Limb (tissue), 2 donors: ENCODE results near the gene COL28A1.

Source experiments
- DNase-seq, 2 donors: peaks; one replicate each; pipeline ENCODE4 v3.0.0-alpha.2; 2016; ENCODE audit errors: extremely low spot score in 2 of 2

COL28A1 gene

DNA sequence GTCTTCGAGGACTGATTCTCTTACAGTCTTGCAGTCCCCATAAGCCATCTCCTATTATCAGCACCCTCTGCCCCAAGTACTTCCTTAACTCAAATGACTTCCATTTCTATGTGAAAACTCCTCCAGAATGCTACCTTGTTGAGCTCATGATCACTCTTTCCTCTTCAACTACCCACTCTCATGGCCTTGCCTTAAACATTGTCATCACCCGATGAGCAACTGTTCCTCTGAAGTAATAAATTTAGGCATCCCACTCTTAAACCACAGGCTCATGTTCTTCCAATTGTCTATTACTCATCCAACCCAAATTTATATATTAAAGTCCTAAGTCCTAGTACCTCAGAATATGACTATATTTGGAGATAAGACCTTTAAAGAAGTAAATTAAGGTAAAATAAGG lies 200.5 kb downstream of the COL28A1 start:
- DNase-seq, result no peak

GRCh38 chr7:7333610-7334009 lies 202.1 kb downstream of the COL28A1 start:
- DNase-seq, result no peak

DNA sequence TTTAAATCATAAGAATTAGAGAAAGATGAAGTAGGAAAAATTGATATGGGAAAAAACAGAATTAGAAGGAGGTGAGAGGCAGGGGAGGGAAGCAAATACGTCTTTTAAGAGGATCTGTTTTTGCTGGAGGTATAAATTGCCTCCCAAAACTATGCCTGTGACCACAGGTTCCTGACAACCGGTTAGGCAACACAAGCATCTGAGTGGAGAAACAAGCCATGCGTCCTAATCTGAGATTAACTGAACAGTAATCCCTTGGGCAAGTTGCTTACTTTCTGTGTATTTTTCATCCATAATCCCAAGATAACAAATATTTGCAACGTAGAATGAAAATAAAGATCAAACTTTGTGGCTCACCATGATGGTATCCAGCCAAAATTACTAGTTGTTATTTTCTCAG lies 204.2 kb downstream of the COL28A1 start:
- no peak for DNase-seq

DNA sequence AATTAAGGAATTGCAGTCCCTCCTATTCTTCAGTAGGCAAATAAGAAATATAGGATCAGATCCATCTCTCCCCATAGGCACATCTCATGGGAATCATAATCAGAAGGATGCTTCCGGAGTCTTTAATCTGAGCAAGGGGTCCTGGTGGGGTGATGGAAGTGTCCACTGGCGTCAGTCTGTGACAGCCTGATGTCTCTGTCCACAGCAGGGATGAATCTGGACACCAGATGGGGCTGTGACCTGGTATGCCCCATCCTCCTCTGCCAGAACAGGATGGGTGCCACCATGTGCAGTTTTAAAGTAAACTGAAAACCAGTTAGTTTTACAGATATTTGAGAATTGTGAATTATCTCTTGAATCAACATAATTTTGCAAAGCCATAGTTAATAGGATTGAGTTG lies 204.7 kb downstream of the COL28A1 start:
- DNase-seq, result no peak

GRCh38 chr7:7329326-7329725 lies 206.3 kb downstream of the COL28A1 start:
- DNase-seq, result peak; percentile 43 to 54

DNA sequence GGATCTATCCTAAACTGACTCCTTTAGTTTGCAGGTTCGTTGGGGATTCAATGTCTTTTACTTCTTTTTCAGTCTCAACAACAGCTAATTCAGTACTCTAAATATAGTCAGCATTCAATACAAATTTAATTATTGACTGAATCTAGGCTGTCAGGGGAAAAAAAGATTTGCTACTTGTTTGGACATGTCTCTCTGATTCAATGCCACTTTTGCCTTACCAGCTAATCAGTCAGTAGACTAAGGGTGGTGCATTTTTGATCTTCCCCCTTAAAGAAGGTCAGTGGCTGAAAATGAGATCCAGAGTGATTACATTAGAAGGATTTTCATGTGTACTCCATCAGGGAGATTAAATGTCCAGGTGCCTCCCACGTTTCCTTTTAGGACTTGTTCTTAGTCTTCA lies 208.2 kb downstream of the COL28A1 start:
- no peak for DNase-seq

GRCh38 chr7:7324698-7325097 lies 211.0 kb downstream of the COL28A1 start:
- DNase-seq, result no peak

- no peak for DNase-seq
Observed at GRCh38 chr7:7323921-7324320, 211.8 kb downstream of the COL28A1 start.

DNA sequence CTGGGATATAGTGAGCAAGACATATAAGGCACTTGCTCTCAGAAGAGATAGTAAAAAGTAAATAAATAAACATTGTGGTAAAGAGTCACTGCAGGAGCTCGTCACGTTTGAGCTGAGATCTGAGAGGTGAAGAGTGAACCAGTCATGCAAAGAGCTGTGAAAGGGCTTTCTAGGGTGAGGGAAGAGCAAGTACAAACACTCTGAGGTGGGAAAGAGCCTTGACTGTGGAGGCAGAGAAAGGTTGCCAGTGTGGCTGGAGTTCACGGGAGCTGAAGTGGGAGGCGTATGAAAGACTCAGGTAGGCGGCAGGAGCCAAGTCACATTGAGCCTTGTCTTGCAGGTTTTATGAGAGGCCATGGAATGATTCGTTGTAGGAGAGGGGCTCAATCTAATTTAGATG lies 212.3 kb downstream of the COL28A1 start:
- DNase-seq, result no peak

DNA sequence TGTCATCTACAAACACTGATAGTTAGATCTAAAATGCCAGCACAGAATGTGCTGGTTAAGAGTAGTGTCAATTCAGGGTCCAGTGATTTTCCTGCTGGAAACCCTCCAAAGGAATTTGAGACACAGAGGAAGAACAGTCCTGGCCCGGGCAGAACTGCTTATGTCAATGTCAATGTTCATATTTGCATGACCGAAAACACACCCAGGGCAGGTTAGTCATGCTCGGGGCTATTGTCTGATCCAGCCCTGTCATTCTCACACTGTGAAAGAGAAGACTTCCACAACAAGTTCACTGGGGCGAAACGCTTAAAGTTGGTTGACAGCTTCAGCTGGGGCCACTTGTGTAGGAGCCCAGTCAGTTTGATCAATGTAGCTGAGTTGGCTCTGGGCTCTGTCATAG lies 214.0 kb downstream of the COL28A1 start:
- no peak for DNase-seq

DNA sequence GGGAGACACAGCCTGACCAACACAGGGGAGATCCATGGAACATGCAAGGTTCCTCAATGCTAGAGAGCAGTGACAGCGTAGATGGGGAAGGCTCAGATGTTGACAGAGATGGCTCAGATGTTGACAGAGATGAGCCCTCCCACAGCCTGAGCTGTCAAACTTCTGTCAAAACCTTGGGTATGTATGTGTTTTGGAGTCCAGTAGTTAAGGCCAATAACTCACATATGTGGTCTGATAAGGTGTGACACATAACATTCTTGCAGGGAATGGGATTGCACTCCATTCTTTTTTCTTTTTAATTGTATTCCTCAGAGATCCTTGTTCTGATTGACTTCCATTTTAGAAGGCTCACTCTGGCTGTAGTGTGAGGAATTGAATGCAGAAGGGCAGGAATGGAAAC lies 217.1 kb downstream of the COL28A1 start:
- no peak for DNase-seq

- no peak for DNase-seq
Observed at GRCh38 chr7:7317850-7318249, 217.8 kb downstream of the COL28A1 start.

GRCh38 chr7:7315851-7316250 lies 219.8 kb downstream of the COL28A1 start:
- DNase-seq, result no peak

DNA sequence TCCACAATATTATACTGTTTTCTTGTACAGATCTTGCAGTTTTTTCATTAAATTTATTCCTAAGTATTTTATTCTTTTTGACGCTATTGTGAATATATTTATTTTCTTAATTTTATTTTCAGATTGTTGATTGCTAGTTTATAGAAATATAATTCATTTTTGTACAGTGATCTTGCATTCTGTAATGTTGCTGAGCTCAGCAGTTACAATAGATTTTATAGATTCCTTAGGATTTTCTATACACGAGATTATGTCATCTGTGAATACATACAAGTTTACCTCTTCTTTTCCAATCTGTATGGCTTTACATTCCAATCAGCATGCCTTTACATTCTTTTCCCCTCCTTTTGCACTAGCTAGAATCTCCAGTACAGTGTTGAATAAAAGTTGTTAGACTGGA lies 223.3 kb downstream of the COL28A1 start:
- no peak for DNase-seq

DNA sequence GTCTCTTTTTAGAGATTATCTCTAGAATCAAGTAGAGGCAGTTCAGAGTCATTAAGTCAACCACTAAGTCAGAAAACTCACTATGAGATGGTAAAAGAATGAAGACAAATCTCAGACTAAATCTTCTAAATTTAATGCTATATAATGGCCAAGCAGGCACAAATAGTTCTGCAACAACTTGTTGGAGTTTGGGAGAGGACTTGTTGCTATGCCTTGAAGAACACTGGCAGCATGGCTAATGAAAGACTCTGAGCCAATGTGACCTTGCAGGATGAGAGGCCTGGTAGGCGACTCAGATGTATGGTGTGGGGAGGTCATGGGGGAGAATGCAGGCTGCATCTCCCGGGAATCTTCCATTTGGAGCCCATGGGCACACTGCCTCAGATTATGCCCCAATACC lies 224.7 kb downstream of the COL28A1 start:
- DNase-seq, result no peak

- no peak for DNase-seq
Observed at GRCh38 chr7:7309203-7309602, 226.5 kb downstream of the COL28A1 start.
